HEK293T (cell line): ENCODE results near the gene MEGF9.
"Not testable (repeated sequence)": the region's sequence is repeated elsewhere in the genome, so short reads cannot be mapped to it uniquely, and the experiment has no call there.

Experiments used
- CTCF ChIA-PET: fragments of 350-600 bp; formaldehyde crosslinking; extraction: SDS; loops from one replicate; lab custom pipeline; 2021; ENCODE audit warnings: antibody characterized with exemption, inconsistent platforms; lab: Yijun Ruan, JAX
- POLR2A ChIA-PET: fragments of 350-600 bp; formaldehyde crosslinking; extraction: SDS; loops from one replicate; lab custom pipeline; 2020; ENCODE audit warnings: antibody characterized with exemption, inconsistent platforms; lab: Yijun Ruan, JAX
- DNase-seq: peaks from one replicate; pipeline ENCODE4 v3.0.0; 2012; ENCODE audit warnings: mixed read lengths; ENCODE audit errors: extremely low spot score
- ARNT ChIP-seq: fragments of 450-650 bp; IDR thresholded peaks from 2 replicates; pipeline ENCODE4 v1.6.1; 2017; ENCODE audit warnings: mild to moderate bottlenecking
- BHLHE40 ChIP-seq: fragments of 450-650 bp; IDR thresholded peaks from 2 replicates; pipeline ENCODE4 v1.6.1; 2016; ENCODE audit warnings: mild to moderate bottlenecking, moderate library complexity, borderline replicate concordance
- CTBP1 ChIP-seq: fragments of 450-650 bp; IDR thresholded peaks from 2 replicates; pipeline ENCODE4 v1.6.1; 2016; ENCODE audit warnings: borderline replicate concordance
- ELF4 ChIP-seq: fragments of 450-650 bp; IDR thresholded peaks from 2 replicates; pipeline ENCODE4 v1.6.1; 2017; ENCODE audit warnings: antibody characterized with exemption
- FOXA1 ChIP-seq: fragments of 450-650 bp; IDR thresholded peaks from 2 replicates; pipeline ENCODE4 v1.6.1; 2016; ENCODE audit warnings: mild to moderate bottlenecking
- FOXK2 ChIP-seq: fragments of 450-650 bp; IDR thresholded peaks from 2 replicates; pipeline ENCODE4 v1.6.1; 2016; ENCODE audit warnings: mild to moderate bottlenecking
- FOXM1 ChIP-seq: fragments of 450-650 bp; IDR thresholded peaks from 2 replicates; pipeline ENCODE4 v1.6.1; 2017; ENCODE audit warnings: mild to moderate bottlenecking, borderline replicate concordance
- HDGF ChIP-seq: fragments of 450-650 bp; IDR thresholded peaks from 2 replicates; pipeline ENCODE4 v1.6.1; 2017; ENCODE audit warnings: antibody characterized with exemption, borderline replicate concordance
- L3MBTL2 ChIP-seq: fragments of 450-650 bp; conservative IDR thresholded peaks from 2 replicates; pipeline ENCODE4 v1.6.1; 2016; ENCODE audit warnings: mild to moderate bottlenecking
- LEF1 ChIP-seq: fragments of 450-650 bp; IDR thresholded peaks from 2 replicates; pipeline ENCODE4 v1.6.1; 2017; ENCODE audit warnings: mild to moderate bottlenecking, borderline replicate concordance
- NFRKB ChIP-seq: fragments of 450-650 bp; IDR thresholded peaks from 2 replicates; pipeline ENCODE4 v1.6.1; 2016; ENCODE audit warnings: mild to moderate bottlenecking, moderate library complexity
- PKNOX1 ChIP-seq: fragments of 450-650 bp; IDR thresholded peaks from 2 replicates; pipeline ENCODE4 v1.6.1; 2016
- SP1 ChIP-seq: fragments of 450-650 bp; IDR thresholded peaks from 2 replicates; pipeline ENCODE4 v1.6.1; 2017
- TARDBP ChIP-seq: fragments of 450-650 bp; IDR thresholded peaks from 2 replicates; pipeline ENCODE4 v1.6.1; 2016
- ZNF384 ChIP-seq: fragments of 450-650 bp; IDR thresholded peaks from 2 replicates; pipeline ENCODE4 v1.6.1; 2016

MEGF9 gene

GRCh38 chr9:120555839-120556238 is 158.4 kb downstream of the MEGF9 start:
- ChIA-PET POLR2A (no interaction called here), CTCF (no interaction called here)
- no peak for DNase-seq
- no peak for TF ChIP-seq CTBP1
- TF ChIP-seq ZNF384 = no peak
- TF ChIP-seq HDGF = no peak
- TF ChIP-seq FOXA1 = no peak
- TF ChIP-seq TARDBP = no peak
- TF ChIP-seq ELF4 = no peak
- no peak for TF ChIP-seq FOXM1
- TF ChIP-seq NFRKB = no peak
- no peak for TF ChIP-seq LEF1
- TF ChIP-seq SP1 = no peak
- no peak for TF ChIP-seq PKNOX1
- no peak for TF ChIP-seq L3MBTL2
- no peak for TF ChIP-seq ARNT
- TF ChIP-seq FOXK2 = no peak
- TF ChIP-seq BHLHE40 = no peak

- POLR2A ChIA-PET, DNase-seq, CTCF ChIA-PET: not testable (repeated sequence)
These were observed 162.0 kb downstream of the MEGF9 start for GRCh38 chr9:120552210-120552704.
